Neuronal stem cell (in vitro differentiated cells): ENCODE data around the gene CHD3.

Source experiments
- DNase-seq: peaks from one replicate; pipeline ENCODE4 v3.0.0-alpha.2; 2013; ENCODE audit warnings: low spot score
- H2AFZ ChIP-seq: one replicate; pipeline ENCODE4 v1.6.1; 2013; ENCODE audit warnings: mild to moderate bottlenecking, low read length, inconsistent platforms
- H2AK5ac ChIP-seq: 2 replicates; pipeline ENCODE4 v1.6.1; 2013; ENCODE audit warnings: low read depth, mild to moderate bottlenecking, inconsistent platforms, low read length, moderate library complexity, mixed read lengths
- H2BK120ac ChIP-seq: 2 replicates; pipeline ENCODE4 v1.6.1; 2013; ENCODE audit warnings: low read depth, mild to moderate bottlenecking, inconsistent platforms, low read length, moderate library complexity, mixed read lengths
- H2BK12ac ChIP-seq: one replicate; pipeline ENCODE4 v1.6.1; 2013; ENCODE audit warnings: low read length, inconsistent platforms
- H2BK15ac ChIP-seq: 2 replicates; pipeline ENCODE4 v1.6.1; 2013; ENCODE audit warnings: mild to moderate bottlenecking, low read length, inconsistent platforms, mixed read lengths
- H2BK5ac ChIP-seq: one replicate; pipeline ENCODE4 v1.6.1; 2013; ENCODE audit warnings: inconsistent platforms, mild to moderate bottlenecking, low read length, moderate library complexity
- H3K14ac ChIP-seq: one replicate; pipeline ENCODE4 v1.6.1; 2013; ENCODE audit warnings: low read length, inconsistent platforms
- H3K18ac ChIP-seq: 2 replicates; pipeline ENCODE4 v1.6.1; 2013; ENCODE audit warnings: low read length, inconsistent platforms
- H3K23ac ChIP-seq: 2 replicates; pipeline ENCODE4 v1.6.1; 2013; ENCODE audit warnings: low read depth, mild to moderate bottlenecking, mixed read lengths, low read length, inconsistent platforms; ENCODE audit not compliant: poor library complexity
- H3K27ac ChIP-seq: replicated peaks from 3 replicates; pipeline ENCODE4 v1.5.1; 2013; ENCODE audit warnings: low read length, inconsistent platforms
- H3K27me3 ChIP-seq, 3 experiments: 2 replicates each; pipeline ENCODE4 v1.6.1; 2013; ENCODE audit warnings: low read length in 3 of 3, mild to moderate bottlenecking in 2 of 3, inconsistent platforms in 1 of 3, low read depth in 1 of 3, mixed read lengths in 1 of 3, moderate library complexity in 1 of 3; ENCODE audit not compliant: control insufficient read depth in 3 of 3, insufficient read depth in 3 of 3
- H3K36me3 ChIP-seq, 2 donors: replicated peaks in 1 of 2; 2 replicates each; pipeline ENCODE4 v1.6.1; 2013; ENCODE audit warnings: low read length in 2 of 2; ENCODE audit not compliant: control insufficient read depth in 2 of 2, insufficient read depth in 2 of 2
- H3K4ac ChIP-seq: 2 replicates; pipeline ENCODE4 v1.6.1; 2013; ENCODE audit warnings: inconsistent platforms, mild to moderate bottlenecking, low read length, moderate library complexity
- H3K4me1 ChIP-seq, 2 donors: 1 replicate in 1 of 2; 2 replicates in 1 of 2; pipeline ENCODE4 v1.6.1; 2013; ENCODE audit warnings: low read length in 2 of 2, low read depth in 1 of 2; ENCODE audit not compliant: control insufficient read depth in 2 of 2, insufficient read depth in 1 of 2
- H3K4me2 ChIP-seq: one replicate; pipeline ENCODE4 v1.6.1; 2013; ENCODE audit warnings: mild to moderate bottlenecking, low read length, inconsistent platforms; ENCODE audit not compliant: insufficient read depth, poor library complexity, severe bottlenecking
- H3K4me3 ChIP-seq, 2 donors: 2 replicates each; pipeline ENCODE4 v1.5.1; 2013; ENCODE audit warnings: low read length in 2 of 2, mild to moderate bottlenecking in 2 of 2, inconsistent platforms in 1 of 2, moderate library complexity in 1 of 2
- H3K79me1 ChIP-seq: one replicate; pipeline ENCODE4 v1.6.1; 2013; ENCODE audit warnings: low read depth, mild to moderate bottlenecking, inconsistent platforms, low read length, moderate library complexity
- H3K9ac ChIP-seq: one replicate; pipeline ENCODE4 v1.6.1; 2013; ENCODE audit warnings: mild to moderate bottlenecking, low read depth, low read length, inconsistent platforms; ENCODE audit not compliant: poor library complexity
- H3K9me3 ChIP-seq, 2 donors: replicated peaks in 1 of 2; 2 replicates each; pipeline versions ENCODE3 to v1.6.1; 2013; ENCODE audit warnings: low read length in 2 of 2, mild to moderate bottlenecking in 2 of 2, inconsistent platforms in 1 of 2, low read depth in 1 of 2, mixed read lengths in 1 of 2, moderate library complexity in 1 of 2; ENCODE audit not compliant: control insufficient read depth in 2 of 2, insufficient read depth in 1 of 2
- H4K8ac ChIP-seq: one replicate; pipeline ENCODE4 v1.6.1; 2013; ENCODE audit warnings: low read depth, mild to moderate bottlenecking, inconsistent platforms, low read length, moderate library complexity
- H4K91ac ChIP-seq: one replicate; pipeline ENCODE4 v1.6.1; 2013; ENCODE audit warnings: low read length, low read depth, mild to moderate bottlenecking, inconsistent platforms; ENCODE audit not compliant: poor library complexity
- WGBS, 2 donors: extraction: QIAGEN DNeasy Blood & Tissue Kit; methylation state at CpG; one replicate each; pipeline ENCODE4 v1.1.7; 2013; ENCODE audit warnings: missing lambda C conversion rate in 2 of 2, mixed read lengths in 1 of 2; ENCODE audit not compliant: insufficient read length in 2 of 2, insufficient replicate concordance in 1 of 2; ENCODE audit errors: extremely low coverage in 2 of 2; 5-methylcytosine and 5-hydroxymethylcytosine counted together

CHD3 gene

GRCh38 chr17:7867881-7868329, 20.7 kb upstream of the CHD3 start:
- no CpG with 5 or more reads among the region's 5 CpGs for WGBS, 2 donors
- no peak overlapping the region for H3K18ac ChIP-seq
- H3K4me3 ChIP-seq: no peak overlapping the region
- no peak for DNase-seq
- no peak overlapping the region for H3K27ac ChIP-seq
- no peaks in the 10 kb centered on the region for H3K9me3 ChIP-seq
- H4K91ac ChIP-seq: no peak overlapping the region
- no peak overlapping the region for H2BK15ac ChIP-seq
- H3K4me1 ChIP-seq: no peaks in the 10 kb centered on the region
- no peak overlapping the region for H3K14ac ChIP-seq
- no peak overlapping the region for H3K23ac ChIP-seq
- no peak overlapping the region for H3K4ac ChIP-seq
- no peak overlapping the region for H3K4me2 ChIP-seq
- no peak overlapping the region for H3K9ac ChIP-seq
- peaks cover 0 to 62% of the 10 kb centered on the region in 2 donors for H3K36me3 ChIP-seq
- H2AFZ ChIP-seq: no peak overlapping the region
- H4K8ac ChIP-seq: no peak overlapping the region
- no peak overlapping the region for H2BK12ac ChIP-seq
- no peaks in the 10 kb centered on the region for H3K79me1 ChIP-seq
- H3K27me3 ChIP-seq: no peaks in the 10 kb centered on the region
- no peak overlapping the region for H2AK5ac ChIP-seq
- no peak overlapping the region for H2BK5ac ChIP-seq
- H2BK120ac ChIP-seq: no peak overlapping the region

- Histone ChIP-seq H3K4ac (no peak overlapping the region), H2BK120ac (no peak overlapping the region), H2BK15ac (no peak overlapping the region), H2BK5ac (no peak overlapping the region), H3K4me2 (no peak overlapping the region), H3K36me3 (peaks cover 0 to 70% of the 10 kb centered on the region in 2 donors), H3K9me3 (no peaks in the 10 kb centered on the region), H3K4me1 (no peaks in the 10 kb centered on the region), H4K91ac (no peak overlapping the region), H3K4me3 (no peak overlapping the region), H2AK5ac (no peak overlapping the region), H2BK12ac (no peak overlapping the region), H3K9ac (no peak overlapping the region), H3K14ac (no peak overlapping the region), H3K27ac (no peak overlapping the region), H3K27me3 (no peaks in the 10 kb centered on the region), H3K18ac (no peak overlapping the region), H3K23ac (no peak overlapping the region), H3K79me1 (no peaks in the 10 kb centered on the region), H2AFZ (no peak overlapping the region), H4K8ac (no peak overlapping the region)
- no peak for DNase-seq
- no CpG with 5 or more reads among the region's 4 CpGs for WGBS, 2 donors
Observed at GRCh38 chr17:7873051-7873450, 15.5 kb upstream of the CHD3 start.

- Histone ChIP-seq H3K4me2 (no peak overlapping the region), H3K9me3 (no peaks in the 10 kb centered on the region), H2BK12ac (no peak overlapping the region), H3K9ac (no peak overlapping the region), H4K91ac (no peak overlapping the region), H3K4me1 (no peaks in the 10 kb centered on the region), H2BK120ac (no peak overlapping the region), H2AK5ac (no peak overlapping the region), H3K27ac (no peak overlapping the region), H2AFZ (no peak overlapping the region), H3K4me3 (no peak overlapping the region), H2BK5ac (no peak overlapping the region), H3K18ac (no peak overlapping the region), H3K4ac (no peak overlapping the region), H3K36me3 (peaks cover 3 to 89% of the 10 kb centered on the region in 2 donors), H3K14ac (no peak overlapping the region), H3K27me3 (no peaks in the 10 kb centered on the region), H3K79me1 (no peaks in the 10 kb centered on the region), H4K8ac (no peak overlapping the region), H2BK15ac (no peak overlapping the region), H3K23ac (no peak overlapping the region)
- no CpG with 5 or more reads among the region's 2 CpGs for WGBS, 2 donors
- DNase-seq: no peak
Observed at GRCh38 chr17:7875804-7876370, 12.7 kb upstream of the CHD3 start.

- DNase-seq: no peak
- peaks cover 6 to 94% of the 10 kb centered on the region in 2 donors for H3K36me3 ChIP-seq
Observed at GRCh38 chr17:7878234-7878633, 10.4 kb upstream of the CHD3 start.

More at GRCh38 chr17:7878234-7878633, 10.4 kb upstream of the CHD3 start:
- H3K9ac ChIP-seq: no peak overlapping the region
- H3K4ac ChIP-seq: no peak overlapping the region
- no peaks in the 10 kb centered on the region for H3K9me3 ChIP-seq
- peaks cover 0 to 3% (median 0%) of the 10 kb centered on the region in 3 experiments for H3K27me3 ChIP-seq
- no peak overlapping the region for H3K23ac ChIP-seq
- H2BK5ac ChIP-seq: no peak overlapping the region
- H2BK15ac ChIP-seq: no peak overlapping the region
- no peak overlapping the region for H4K91ac ChIP-seq
- H4K8ac ChIP-seq: no peak overlapping the region
- no peaks in the 10 kb centered on the region for H3K79me1 ChIP-seq
- no peak overlapping the region for H2BK12ac ChIP-seq
- H3K27ac ChIP-seq: no peak overlapping the region
- no peak overlapping the region for H3K4me3 ChIP-seq
- no CpG with 5 or more reads among the region's 7 CpGs for WGBS, 2 donors
- H2BK120ac ChIP-seq: no peak overlapping the region
- H2AFZ ChIP-seq: no peak overlapping the region
- no peak overlapping the region for H3K18ac ChIP-seq
- no peak overlapping the region for H3K4me2 ChIP-seq
- H3K4me1 ChIP-seq: no peaks in the 10 kb centered on the region
- no peak overlapping the region for H2AK5ac ChIP-seq
- H3K14ac ChIP-seq: no peak overlapping the region
